Measurements from ENCODE around the gene APLP2.

DNA sequence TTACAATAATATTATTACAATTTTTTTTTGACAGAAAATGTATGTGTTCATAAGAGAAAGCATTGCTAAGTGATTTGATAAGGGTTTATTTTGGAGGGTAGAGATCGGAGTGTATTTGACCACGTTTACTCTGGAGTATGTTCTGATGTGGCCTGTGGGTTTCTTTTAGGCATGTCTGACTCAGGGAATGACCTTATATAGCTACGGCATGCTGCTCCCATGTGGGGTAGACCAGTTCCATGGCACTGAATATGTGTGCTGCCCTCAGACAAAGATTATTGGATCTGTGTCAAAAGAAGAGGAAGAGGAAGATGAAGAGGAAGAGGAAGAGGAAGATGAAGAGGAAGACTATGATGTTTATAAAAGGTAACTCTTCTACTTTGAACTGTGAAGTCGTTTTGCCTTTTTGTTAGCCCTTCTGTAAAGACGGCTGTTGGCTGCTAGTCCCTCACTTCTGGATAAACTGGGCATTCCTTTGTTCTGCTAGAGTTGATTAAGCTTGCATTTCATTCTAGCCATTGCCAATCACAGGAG lies 51.8 kb downstream of the APLP2 start:
- TF ChIP-seq NFRKB (IDR thresholded peaks at IDR 0.05; ENCODE audit: low read depth) (no peak), CTCF (IDR thresholded peaks at IDR 0.05 in 2 of 3, conservative IDR thresholded peaks at IDR 0.05 in 1 of 3; ENCODE audit: insufficient read depth in 2 of 3, low read depth in 1 of 3, low read length in 3 of 3) (no peak), POLR2AphosphoS2 (IDR thresholded peaks at IDR 0.05; ENCODE audit: low read length) (no peak), POLR2A (conservative IDR thresholded peaks at IDR 0.05) (no peak)
